Posterior vena cava (tissue), 2 donors: ENCODE measurements around the gene BCKDHB. TPM values are rescaled to one million over a fixed set of nuclear protein-coding genes. Genes with fewer than 3 reads are reported as not detected.
"Not testable (repeated sequence)": the region's sequence is repeated elsewhere in the genome, so short reads cannot be mapped to it uniquely, and the experiment has no call there.

Experiments used
- DNase-seq: peaks from one replicate; pipeline ENCODE4 v3.0.0-alpha.2; 2020; ENCODE audit warnings: low spot score
- intact Hi-C, 2 donors: fragments of 100-400 bp; cut with DNase I; formaldehyde crosslinking; loops; one replicate each; pipeline versions ENCODE4 v1.14.1 to v1.14.2; 2022 to 2023
- total RNA-seq, 2 donors: library from RNA; stranded (reverse); fragmentation: NEBNext Ultra II Directional; extraction: Animal tissue kit (Norgen Biotek cat#: 25700); gene quantifications; one replicate each; pipeline ENCODE4 v1.2.1, GENCODE V29; 2021
- donor health status: DM: yes; HTN: yes; CAD: no.
- donor health status: DM: yes; HTN: yes; CAD: no.

Gene BCKDHB
- total RNA-seq, 2 donors from 2014 or later: 9.6 to 15.7 TPM

DNA sequence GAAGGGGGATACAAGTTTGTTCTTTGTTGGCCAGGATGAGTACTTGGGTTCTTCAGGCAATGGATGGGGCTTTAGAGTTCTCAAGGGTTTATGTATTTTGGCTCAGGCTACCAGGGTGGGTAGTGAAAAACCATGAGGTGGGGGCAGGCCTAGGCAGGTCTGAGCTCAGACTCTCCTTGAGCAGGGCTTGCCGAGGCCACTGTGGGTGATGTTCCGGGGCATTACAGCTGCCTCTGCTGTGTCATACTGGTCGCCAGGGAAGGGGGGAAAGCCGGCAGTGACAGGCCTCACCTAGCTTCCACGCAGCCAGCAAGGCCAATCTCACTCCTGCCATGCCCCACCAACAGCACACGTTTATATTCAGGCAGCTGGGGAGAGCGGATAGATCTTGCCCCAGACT is 79.6 kb downstream of the BCKDHB start:
- intact Hi-C loops: no loop called here
- no peak for DNase-seq

GRCh38 chr6:80196906-80197305 is 90.4 kb downstream of the BCKDHB start:
- intact Hi-C loops: no loop called here
- no peak for DNase-seq

- intact Hi-C loops: no loop called here
- no peak for DNase-seq
These were observed 91.0 kb downstream of the BCKDHB start for GRCh38 chr6:80197474-80197873.

DNA sequence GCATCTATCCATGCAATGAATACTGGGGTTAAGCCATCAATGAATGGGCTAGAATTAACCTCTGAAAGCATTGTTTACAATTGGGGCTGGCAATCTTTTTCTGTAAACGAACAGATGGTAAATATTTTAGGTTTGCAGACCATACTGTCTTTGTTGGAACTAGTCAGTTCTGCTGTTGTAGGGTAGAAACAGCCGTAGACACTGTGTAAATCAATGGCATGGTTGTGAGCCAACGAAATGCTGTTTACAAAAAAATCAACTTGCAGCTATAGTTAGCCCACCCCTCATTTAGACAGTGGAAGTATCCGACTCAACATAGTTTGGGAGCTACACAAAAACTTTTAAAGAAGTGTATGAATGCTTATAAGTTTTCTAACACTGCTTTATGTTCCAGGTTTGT is 91.5 kb downstream of the BCKDHB start:
- no peak for DNase-seq
- intact Hi-C loops: no loop called here

GRCh38 chr6:80203283-80203682 is 96.8 kb downstream of the BCKDHB start:
- intact Hi-C loops: no loop called here
- no peak for DNase-seq

DNA sequence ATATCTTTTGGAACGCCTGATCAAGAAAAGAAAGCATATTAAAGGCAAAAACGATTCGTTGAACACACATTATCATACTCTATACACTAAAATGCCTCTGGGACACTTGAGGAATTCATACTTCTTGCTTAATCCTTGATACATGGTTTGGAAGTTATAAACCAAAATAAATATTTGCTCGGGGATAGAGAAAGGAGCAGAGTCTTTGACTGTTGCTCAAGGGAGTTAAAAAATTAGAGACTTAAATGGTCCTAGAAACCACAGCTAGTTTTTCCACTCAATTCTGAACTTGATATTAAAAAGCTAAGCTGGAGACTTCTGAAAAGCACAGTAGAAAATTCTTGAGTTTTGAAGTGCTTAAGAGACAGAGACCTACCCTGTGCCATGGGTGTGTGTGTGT is 98.9 kb downstream of the BCKDHB start:
- intact Hi-C loops: no loop called here

DNA sequence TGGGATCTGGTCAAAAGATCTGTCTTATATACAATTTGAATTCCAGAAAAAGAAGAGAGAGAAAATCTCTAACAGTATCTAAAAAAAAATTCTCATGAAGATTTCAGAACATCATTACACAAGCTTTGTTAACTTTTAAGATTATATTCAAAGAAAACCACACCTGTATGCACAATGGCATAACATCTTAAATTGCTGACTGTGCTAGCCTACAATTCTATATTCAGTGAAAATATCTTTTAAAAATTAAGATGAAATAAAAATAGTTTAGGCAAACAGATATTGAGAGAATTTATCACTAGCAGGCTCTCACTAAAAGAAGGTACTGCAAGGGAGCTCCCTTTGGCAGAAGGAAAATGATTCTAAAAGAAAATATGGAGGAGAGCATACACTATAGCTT is 100.3 kb downstream of the BCKDHB start:
- intact Hi-C loops: no loop called here
- no peak for DNase-seq

More for the DNA sequence above, 98.9 kb downstream of the BCKDHB start:
- DNase-seq: no peak

- no peak for DNase-seq
- intact Hi-C loops: no loop called here
These were observed 103.0 kb downstream of the BCKDHB start for GRCh38 chr6:80209430-80209829.

DNA sequence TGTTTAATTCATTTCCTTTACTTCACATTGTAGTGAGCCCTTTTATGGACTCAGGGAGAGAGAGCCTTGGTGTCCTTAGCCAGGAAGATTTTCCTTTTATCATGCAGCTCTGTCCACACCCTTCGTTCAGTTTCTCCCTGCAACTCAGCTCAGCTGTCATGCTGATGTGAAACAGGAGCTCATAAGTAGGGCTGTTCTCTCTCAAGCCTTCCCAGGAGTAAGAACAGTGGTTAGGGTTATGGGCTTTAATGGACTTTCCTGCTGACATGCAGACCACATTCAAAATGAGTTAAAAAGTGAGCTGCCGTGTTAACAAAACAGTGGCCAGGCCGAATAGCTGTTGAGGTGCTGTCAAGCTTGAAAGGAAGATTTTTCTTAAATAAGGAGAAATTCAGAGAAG is 104.1 kb downstream of the BCKDHB start:
- DNase-seq: no peak
- intact Hi-C loops: no loop called here

DNA sequence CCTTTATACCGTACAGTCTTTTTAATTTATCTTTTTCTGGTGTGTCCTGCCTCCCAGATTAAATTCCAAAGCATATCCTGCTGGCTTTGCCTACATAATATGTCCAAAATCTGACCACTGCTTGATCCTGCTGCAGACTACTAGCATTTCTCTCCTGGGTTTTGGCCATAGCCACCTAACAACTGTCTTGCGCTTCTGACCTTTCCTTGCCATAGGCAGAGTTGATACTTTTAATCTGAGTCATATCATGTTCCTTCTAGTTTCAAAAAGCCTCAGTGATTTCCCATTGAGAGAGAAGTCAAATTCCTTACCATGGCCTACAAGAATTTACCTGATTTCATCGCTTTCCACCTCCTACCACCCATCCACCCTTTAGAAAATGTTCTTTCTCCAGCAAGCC is 104.8 kb downstream of the BCKDHB start:
- DNase-seq: no peak
- intact Hi-C loops: no loop called here

DNA sequence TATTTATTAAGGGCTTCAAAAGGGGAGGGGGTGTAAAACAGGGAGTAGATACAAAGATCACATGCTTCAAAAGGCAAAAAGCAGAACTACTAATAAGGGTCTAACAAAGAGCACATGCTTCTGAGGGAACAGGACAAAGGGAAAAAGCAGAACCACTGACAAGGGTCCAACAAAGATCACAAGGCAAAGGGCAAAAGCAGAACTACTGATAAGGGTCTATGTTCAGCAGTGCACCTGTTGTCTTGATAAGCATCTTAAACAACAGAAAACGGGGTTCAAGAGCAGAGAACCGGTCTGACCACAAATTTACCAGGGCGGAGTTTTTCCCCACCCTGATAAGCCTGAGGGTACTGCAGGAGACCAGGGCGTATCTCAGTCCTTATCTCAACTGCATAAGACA is 105.4 kb downstream of the BCKDHB start:
- DNase-seq, intact Hi-C loops: not testable (repeated sequence)

- intact Hi-C loops: no loop called here
- no peak for DNase-seq
These were observed 108.1 kb downstream of the BCKDHB start for GRCh38 chr6:80214436-80215022.

GRCh38 chr6:80215063-80215462 is 108.6 kb downstream of the BCKDHB start:
- no peak for DNase-seq
- intact Hi-C loops: no loop called here

- intact Hi-C loops: no loop called here
- no peak for DNase-seq
These were observed 111.3 kb downstream of the BCKDHB start for GRCh38 chr6:80217794-80218193.

DNA sequence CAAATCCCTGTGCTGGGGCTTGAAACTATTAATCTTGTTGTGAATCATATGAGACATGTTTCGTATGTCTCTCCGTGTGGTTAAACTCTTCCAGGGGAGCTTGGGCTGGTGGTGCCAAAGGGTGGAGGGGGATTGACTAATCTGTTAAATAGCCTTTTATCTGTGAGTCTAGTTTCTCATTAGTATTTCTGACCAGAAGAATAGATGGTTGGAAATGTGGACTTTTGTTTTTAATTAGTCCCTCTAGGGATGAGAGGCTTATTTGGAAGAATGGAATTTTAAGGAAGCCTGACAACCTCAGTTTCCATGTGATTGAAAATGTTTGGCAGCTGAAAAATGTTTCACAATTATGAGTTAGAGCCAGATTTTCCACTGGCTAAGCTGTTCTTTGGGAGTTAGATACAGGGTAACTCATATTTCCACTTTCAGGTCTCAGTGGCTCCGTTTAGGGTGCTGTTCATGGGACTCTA is 117.3 kb downstream of the BCKDHB start:
- no peak for DNase-seq
- intact Hi-C loops: no loop called here

GRCh38 chr6:80226151-80226550 is 119.7 kb downstream of the BCKDHB start:
- intact Hi-C loops: no loop called here
- no peak for DNase-seq

DNA sequence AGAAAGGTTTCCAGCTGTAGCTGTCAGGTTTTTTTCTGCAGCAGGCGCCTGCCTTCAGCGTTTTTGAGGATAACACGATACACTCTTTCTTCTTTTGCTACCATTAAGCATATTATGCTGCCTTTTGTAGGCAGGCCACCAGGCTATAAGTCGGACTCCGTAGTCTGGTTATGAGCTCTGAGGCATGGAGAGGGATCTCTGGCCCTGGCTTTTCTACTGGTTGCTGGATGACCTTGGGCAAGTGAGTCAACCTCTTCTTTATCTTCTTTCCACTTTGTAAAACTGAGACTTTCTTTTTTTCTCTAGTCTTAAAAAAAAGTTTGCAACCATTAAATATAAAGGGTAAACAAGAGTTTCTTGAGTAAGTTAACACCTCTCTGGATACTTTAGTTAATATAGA is 120.2 kb downstream of the BCKDHB start:
- intact Hi-C loops: no loop called here
- DNase-seq: no peak

DNA sequence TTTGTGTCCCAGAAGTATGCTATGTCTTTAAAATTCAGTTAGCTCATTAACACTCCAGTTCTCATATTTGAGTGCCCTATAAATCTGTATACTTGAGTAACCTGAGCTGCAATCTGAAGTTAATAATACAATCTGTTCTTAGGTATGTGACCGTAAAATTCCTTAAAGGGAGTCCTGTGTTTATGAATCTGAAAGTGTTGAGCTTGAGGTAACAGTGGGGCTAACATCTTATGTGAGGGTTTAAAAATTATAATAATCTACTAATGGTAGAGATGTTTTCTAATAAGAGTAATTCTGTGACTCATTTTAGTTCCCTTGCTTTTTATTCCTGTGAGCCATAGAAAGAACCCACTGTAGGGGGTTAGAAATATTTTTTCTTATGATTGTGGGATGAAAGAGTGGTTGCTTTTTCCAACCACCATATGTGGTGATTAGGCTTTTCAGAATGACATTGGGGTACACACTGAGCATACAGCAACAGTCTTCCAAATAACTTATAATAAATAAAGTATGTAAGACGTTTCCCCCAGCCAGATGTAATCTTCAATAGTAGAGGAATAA is 121.2 kb downstream of the BCKDHB start:
- intact Hi-C loops: no loop called here
- DNase-seq: no peak

- intact Hi-C loops: no loop called here
- DNase-seq: no peak
These were observed 126.8 kb downstream of the BCKDHB start for GRCh38 chr6:80233262-80233661.

- intact Hi-C loops: no loop called here
These were observed 127.5 kb downstream of the BCKDHB start for GRCh38 chr6:80233958-80234357.

DNA sequence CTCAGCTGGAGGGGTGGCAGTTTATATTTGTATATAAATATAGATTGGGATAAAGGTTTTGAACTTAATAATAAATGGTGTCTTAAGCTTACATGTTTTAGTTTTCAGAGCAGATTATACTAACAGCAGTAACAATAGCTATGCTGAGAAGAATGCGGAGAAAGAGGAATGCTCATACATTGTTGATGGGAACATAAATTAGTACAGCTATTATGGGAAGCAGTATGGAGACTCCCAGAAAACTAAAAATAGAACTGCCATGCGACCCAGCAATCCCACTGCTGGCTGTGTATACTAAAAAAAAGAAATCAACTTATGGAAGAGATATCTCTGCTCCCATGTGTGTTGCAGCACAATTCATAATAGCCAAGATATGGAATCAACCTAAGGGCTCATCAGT is 127.9 kb downstream of the BCKDHB start:
- intact Hi-C loops: no loop called here
- DNase-seq: no peak

More at GRCh38 chr6:80233958-80234357, 127.5 kb downstream of the BCKDHB start:
- no peak for DNase-seq

- no peak for DNase-seq
- intact Hi-C loops: no loop called here
These were observed 128.4 kb downstream of the BCKDHB start for GRCh38 chr6:80234908-80235307.
